ENCODE results near the gene ZBED6.

DNA sequence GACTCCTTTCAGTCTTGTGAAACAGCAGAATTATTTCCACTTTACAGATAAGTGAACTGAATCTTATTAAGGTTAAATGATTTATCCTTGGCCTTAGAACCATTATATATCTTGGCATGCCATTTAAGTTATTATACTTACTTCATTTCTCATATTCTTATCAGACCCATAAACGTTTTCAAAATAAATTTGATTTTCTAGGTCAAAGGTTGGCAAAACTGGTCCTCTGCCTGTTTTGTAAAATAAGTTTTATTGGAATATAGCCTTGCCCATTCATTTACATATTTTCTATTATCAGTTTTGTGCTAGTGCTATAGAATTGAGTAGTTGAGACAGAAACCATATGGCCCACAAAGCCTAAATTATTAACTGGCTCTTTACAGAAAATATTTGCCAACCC is 33.1 kb downstream of the ZBED6 start:
- TF ChIP-seq ARNTL (CRISPR knock-in tag; IDR thresholded peaks at IDR 0.05; ENCODE audit: borderline replicate concordance, low read depth) (no peak), CSRNP3 (CRISPR knock-in tag; IDR thresholded peaks at IDR 0.05) (no peak), ZFP3 (CRISPR knock-in tag; IDR thresholded peaks at IDR 0.05) (no peak), ESRRG (CRISPR knock-in tag; IDR thresholded peaks at IDR 0.05) (no peak), ZFP30 (CRISPR knock-in tag; IDR thresholded peaks at IDR 0.05) (no peak), POU6F1 (CRISPR knock-in tag; IDR thresholded peaks at IDR 0.05; ENCODE audit: borderline replicate concordance, low read depth) (no peak), BACH2 (CRISPR knock-in tag; IDR thresholded peaks at IDR 0.05; ENCODE audit: borderline replicate concordance) (no peak)
